ENCODE measurements around the gene KIRREL3.

DNA sequence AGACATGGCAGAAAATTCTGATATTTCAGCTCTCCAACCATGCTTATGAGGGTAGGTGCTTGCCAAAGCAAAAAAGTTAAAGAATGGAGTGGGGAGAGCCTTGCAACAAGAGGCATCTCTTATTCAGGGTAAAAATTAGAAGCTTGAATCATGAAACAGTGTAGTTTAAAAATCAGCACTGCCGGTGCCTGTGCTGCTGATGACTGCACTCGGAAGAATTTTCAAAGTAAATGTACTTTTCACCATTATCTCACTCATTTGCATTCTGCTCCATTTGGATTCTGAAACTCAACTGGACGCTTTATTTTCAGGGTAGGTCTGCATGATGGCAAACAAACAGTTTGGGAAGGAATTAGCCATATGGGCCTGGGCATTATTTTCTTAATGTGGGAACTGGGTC is 126.3 kb downstream of the KIRREL3 start:
- TF ChIP-seq, protein P1, sequence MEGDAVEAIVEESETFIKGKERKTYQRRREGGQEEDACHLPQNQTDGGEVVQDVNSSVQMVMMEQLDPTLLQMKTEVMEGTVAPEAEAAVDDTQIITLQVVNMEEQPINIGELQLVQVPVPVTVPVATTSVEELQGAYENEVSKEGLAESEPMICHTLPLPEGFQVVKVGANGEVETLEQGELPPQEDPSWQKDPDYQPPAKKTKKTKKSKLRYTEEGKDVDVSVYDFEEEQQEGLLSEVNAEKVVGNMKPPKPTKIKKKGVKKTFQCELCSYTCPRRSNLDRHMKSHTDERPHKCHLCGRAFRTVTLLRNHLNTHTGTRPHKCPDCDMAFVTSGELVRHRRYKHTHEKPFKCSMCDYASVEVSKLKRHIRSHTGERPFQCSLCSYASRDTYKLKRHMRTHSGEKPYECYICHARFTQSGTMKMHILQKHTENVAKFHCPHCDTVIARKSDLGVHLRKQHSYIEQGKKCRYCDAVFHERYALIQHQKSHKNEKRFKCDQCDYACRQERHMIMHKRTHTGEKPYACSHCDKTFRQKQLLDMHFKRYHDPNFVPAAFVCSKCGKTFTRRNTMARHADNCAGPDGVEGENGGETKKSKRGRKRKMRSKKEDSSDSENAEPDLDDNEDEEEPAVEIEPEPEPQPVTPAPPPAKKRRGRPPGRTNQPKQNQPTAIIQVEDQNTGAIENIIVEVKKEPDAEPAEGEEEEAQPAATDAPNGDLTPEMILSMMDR (IDR thresholded peaks at IDR 0.05; ENCODE audit: insufficient read depth, low read length, poor library complexity, severe bottlenecking), result no peak
- no peak for TF ChIP-seq EZH2phosphoT487 (conservative IDR thresholded peaks at IDR 0.05; ENCODE audit: low read length)

Data from SU-DHL-6 (cell line).